ENCODE measurements around the gene IL20RB.
"Not testable (repeated sequence)": the region's sequence is repeated elsewhere in the genome, so short reads cannot be mapped to it uniquely, and the experiment has no call there.

IL20RB gene

GRCh38 chr3:136946978-136947377, 10.8 kb upstream of the IL20RB start:
- DNase-seq: no peak

- no peak for DNase-seq
Measured at GRCh38 chr3:136947477-136947876, 10.3 kb upstream of the IL20RB start.

- no peak for DNase-seq
Measured at GRCh38 chr3:136949146-136949545, 8.6 kb upstream of the IL20RB start.

GRCh38 chr3:136949708-136950107, 8.1 kb upstream of the IL20RB start:
- DNase-seq: no peak

GRCh38 chr3:136950623-136951022, 7.2 kb upstream of the IL20RB start:
- no peak for DNase-seq

- no peak for DNase-seq
Measured at GRCh38 chr3:136952292-136952691, 5.5 kb upstream of the IL20RB start.

- DNase-seq: no peak
Measured at GRCh38 chr3:136954251-136954650, 3.5 kb upstream of the IL20RB start.

- DNase-seq: no peak
Measured at GRCh38 chr3:136954980-136955780, 2.6 kb upstream of the IL20RB start.

- DNase-seq: no peak
Measured at GRCh38 chr3:136955813-136956212, 2.0 kb upstream of the IL20RB start.

- DNase-seq: no peak
Measured at GRCh38 chr3:136956971-136957370, 812 bp upstream of the IL20RB start.

- no peak for DNase-seq
Measured at GRCh38 chr3:136958939-136959338, 1.2 kb downstream of the IL20RB start.

- no peak for DNase-seq
Measured at GRCh38 chr3:136959599-136959998, 1.8 kb downstream of the IL20RB start.

- DNase-seq: no peak
Measured at GRCh38 chr3:136960838-136961836, 3.4 kb downstream of the IL20RB start.

GRCh38 chr3:136962927-136963326, 5.1 kb downstream of the IL20RB start:
- DNase-seq: no peak

- DNase-seq: not testable (repeated sequence)
Measured at GRCh38 chr3:136969539-136969938, 11.8 kb downstream of the IL20RB start.

GRCh38 chr3:136973352-136973751, 15.6 kb downstream of the IL20RB start:
- DNase-seq: no peak

- no peak for DNase-seq
Measured at GRCh38 chr3:136974670-136975069, 16.9 kb downstream of the IL20RB start.

GRCh38 chr3:136979204-136979603, 21.4 kb downstream of the IL20RB start:
- DNase-seq: no peak

GRCh38 chr3:136979684-136980083, 21.9 kb downstream of the IL20RB start:
- DNase-seq: no peak

GRCh38 chr3:136982033-136982432, 24.2 kb downstream of the IL20RB start:
- no peak for DNase-seq

GRCh38 chr3:136982520-136983138, 24.8 kb downstream of the IL20RB start:
- no peak for DNase-seq

- peak; percentile 52 for DNase-seq
Measured at GRCh38 chr3:136984837-136985236, 27.1 kb downstream of the IL20RB start.

GRCh38 chr3:136987398-136987980, 29.7 kb downstream of the IL20RB start:
- not testable (repeated sequence) for DNase-seq
